WI38 (cell line): ENCODE results near the gene CC2D2A.
"Not testable (repeated sequence)": the region's sequence is repeated elsewhere in the genome, so short reads cannot be mapped to it uniquely, and the experiment has no call there.

Source experiments
- H3K4me3 ChIP-seq: 2 replicates; pipeline ENCODE4 v1.5.1; 2011; ENCODE audit warnings: low read depth, mild to moderate bottlenecking, control low read depth, low read length
- CTCF ChIP-seq: IDR thresholded peaks from 2 replicates; pipeline ENCODE4 v1.5.1; 2012; ENCODE audit warnings: low read depth, mild to moderate bottlenecking, control low read depth, low read length

The CC2D2A gene

GRCh38 chr4:15513545-15513944, 43.9 kb downstream of the CC2D2A start:
- no peak overlapping the region for H3K4me3 ChIP-seq
- no peak for TF ChIP-seq CTCF

- no peak for TF ChIP-seq CTCF
- no peak overlapping the region for H3K4me3 ChIP-seq
Observed at GRCh38 chr4:15515106-15515505, 45.4 kb downstream of the CC2D2A start.

GRCh38 chr4:15516494-15516893, 46.8 kb downstream of the CC2D2A start:
- H3K4me3 ChIP-seq = no peak overlapping the region
- no peak for TF ChIP-seq CTCF

- not testable (repeated sequence) for H3K4me3 ChIP-seq
Observed at GRCh38 chr4:15517681-15518080, 48.0 kb downstream of the CC2D2A start.

GRCh38 chr4:15521442-15522039, 51.9 kb downstream of the CC2D2A start:
- no peak overlapping the region for H3K4me3 ChIP-seq
- TF ChIP-seq CTCF = no peak

GRCh38 chr4:15525080-15525479, 55.4 kb downstream of the CC2D2A start:
- no peak for TF ChIP-seq CTCF
- no peak overlapping the region for H3K4me3 ChIP-seq

- TF ChIP-seq CTCF = no peak
- no peak overlapping the region for H3K4me3 ChIP-seq
Observed at GRCh38 chr4:15526924-15527592, 57.4 kb downstream of the CC2D2A start.

- no peak overlapping the region for H3K4me3 ChIP-seq
- no peak for TF ChIP-seq CTCF
Observed at GRCh38 chr4:15531792-15532191, 62.1 kb downstream of the CC2D2A start.
